ENCODE measurements around the gene SFMBT2. TPM values are rescaled to one million over a fixed set of nuclear protein-coding genes. Genes with fewer than 3 reads are reported as not detected.

The SFMBT2 gene
- total and polyA plus RNA-seq, 8 donors, result 4.1 to 12.6 (median 5.2) TPM

DNA sequence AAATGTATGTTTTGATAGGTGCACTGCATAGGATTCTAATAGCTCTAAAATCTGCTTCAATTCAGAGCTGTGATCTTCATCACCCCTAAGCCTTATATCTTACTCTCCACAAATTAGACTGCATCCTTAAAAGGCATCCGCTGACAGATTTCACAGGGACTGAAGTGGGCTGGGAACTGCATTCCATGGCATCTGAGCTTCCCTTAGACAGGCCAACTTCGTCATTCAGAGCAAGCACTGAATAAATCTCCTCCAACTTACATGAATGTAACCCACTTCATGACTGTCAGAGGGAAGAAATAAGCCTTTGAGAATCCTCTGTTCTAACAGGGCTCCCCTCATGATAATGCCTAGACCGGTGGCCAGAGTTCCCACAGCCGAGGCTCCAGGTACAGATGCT is 71.3 kb downstream of the SFMBT2 start:
- no peaks in the 10 kb centered on the region for H3K27me3 ChIP-seq
- DNase-seq (no peak), ATAC-seq (no peak)
- no peaks in the 10 kb centered on the region for H3K36me3 ChIP-seq
- no peaks in the 10 kb centered on the region for H3K9me3 ChIP-seq
- TF ChIP-seq, protein P1, sequence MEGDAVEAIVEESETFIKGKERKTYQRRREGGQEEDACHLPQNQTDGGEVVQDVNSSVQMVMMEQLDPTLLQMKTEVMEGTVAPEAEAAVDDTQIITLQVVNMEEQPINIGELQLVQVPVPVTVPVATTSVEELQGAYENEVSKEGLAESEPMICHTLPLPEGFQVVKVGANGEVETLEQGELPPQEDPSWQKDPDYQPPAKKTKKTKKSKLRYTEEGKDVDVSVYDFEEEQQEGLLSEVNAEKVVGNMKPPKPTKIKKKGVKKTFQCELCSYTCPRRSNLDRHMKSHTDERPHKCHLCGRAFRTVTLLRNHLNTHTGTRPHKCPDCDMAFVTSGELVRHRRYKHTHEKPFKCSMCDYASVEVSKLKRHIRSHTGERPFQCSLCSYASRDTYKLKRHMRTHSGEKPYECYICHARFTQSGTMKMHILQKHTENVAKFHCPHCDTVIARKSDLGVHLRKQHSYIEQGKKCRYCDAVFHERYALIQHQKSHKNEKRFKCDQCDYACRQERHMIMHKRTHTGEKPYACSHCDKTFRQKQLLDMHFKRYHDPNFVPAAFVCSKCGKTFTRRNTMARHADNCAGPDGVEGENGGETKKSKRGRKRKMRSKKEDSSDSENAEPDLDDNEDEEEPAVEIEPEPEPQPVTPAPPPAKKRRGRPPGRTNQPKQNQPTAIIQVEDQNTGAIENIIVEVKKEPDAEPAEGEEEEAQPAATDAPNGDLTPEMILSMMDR (IDR thresholded peaks at IDR 0.05), result no peak
- H3K27ac ChIP-seq, result no peak overlapping the region
- no peak overlapping the region for H3K4me3 ChIP-seq
- intact Hi-C loops (cut with DNase I), result no loop called here
- H3K4me1 ChIP-seq, result peaks cover 0 to 5% of the 10 kb centered on the region in 2 donors

DNA sequence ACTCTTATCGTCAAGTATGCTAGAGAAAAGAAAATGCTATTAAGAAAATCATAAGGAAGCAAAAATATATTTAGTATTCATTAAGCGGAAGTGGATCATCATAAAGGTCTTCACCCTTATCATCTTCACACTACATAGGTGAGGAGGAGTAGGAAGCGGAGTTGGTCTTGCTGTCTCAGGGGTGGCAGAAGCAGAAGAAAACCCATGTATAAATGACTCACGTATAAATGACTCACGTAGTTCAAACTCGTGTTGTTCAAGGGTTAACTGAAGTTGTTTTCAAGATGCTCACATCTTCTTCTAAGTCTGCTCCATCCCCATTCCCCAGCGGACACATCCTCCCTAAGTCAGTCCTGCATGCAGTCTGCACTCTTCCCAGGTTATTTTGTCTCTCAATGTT is 72.4 kb downstream of the SFMBT2 start:
- no peak overlapping the region for H3K4me3 ChIP-seq
- H3K27ac ChIP-seq, result no peak overlapping the region
- H3K36me3 ChIP-seq, result no peaks in the 10 kb centered on the region
- ATAC-seq (no peak), DNase-seq (no peak)
- H3K4me1 ChIP-seq, result peaks cover 0 to 5% of the 10 kb centered on the region in 2 donors
- no peaks in the 10 kb centered on the region for H3K9me3 ChIP-seq
- H3K27me3 ChIP-seq, result no peaks in the 10 kb centered on the region
- intact Hi-C loops (cut with DNase I), result no loop called here
- TF ChIP-seq, protein P1 (IDR thresholded peaks at IDR 0.05), result no peak

DNA sequence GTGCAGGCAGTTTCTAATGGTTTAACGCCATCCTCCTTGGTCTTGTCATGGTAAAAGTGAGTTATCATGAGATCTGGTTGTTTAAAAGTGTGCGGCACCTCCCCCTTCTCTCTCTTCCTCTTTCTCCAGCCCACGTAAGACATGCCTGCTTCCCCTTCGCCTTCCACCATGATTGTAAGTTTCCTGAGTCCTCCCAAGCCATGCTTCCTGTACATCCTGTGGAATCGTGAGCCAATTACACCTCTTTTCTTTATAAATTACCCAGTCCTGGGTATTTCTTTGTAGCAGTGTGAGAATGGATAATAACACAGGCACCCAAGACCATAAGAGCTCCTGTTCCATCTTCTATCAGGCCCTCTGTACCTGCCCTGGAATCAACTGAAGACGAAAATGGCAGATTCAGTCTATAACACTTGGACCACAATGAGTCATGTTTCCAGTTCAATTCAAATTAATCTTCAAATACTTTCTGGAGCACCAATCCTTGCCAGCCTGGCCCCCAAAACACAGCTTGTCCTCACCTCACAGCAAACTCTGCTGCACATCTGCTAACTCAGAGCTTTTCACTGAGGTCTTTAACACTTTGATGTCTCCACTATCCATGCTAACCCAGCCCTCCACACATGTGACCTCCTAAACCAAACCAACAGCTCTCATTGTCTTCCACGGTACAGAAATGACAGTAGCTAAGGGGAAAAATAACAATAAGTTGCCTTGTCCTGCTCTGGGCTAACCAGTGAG is 73.2 kb downstream of the SFMBT2 start:
- no peak for DNase-seq
- Histone ChIP-seq H3K4me3 (no peak overlapping the region), H3K27me3 (no peaks in the 10 kb centered on the region), H3K27ac (no peak overlapping the region), H3K9me3 (no peaks in the 10 kb centered on the region), H3K36me3 (no peaks in the 10 kb centered on the region), H3K4me1 (peaks cover 0 to 5% of the 10 kb centered on the region in 2 donors)
- TF ChIP-seq, protein P1 (IDR thresholded peaks at IDR 0.05), result no peak
- no peak for ATAC-seq
- intact Hi-C loops (cut with DNase I), result no loop called here

DNA sequence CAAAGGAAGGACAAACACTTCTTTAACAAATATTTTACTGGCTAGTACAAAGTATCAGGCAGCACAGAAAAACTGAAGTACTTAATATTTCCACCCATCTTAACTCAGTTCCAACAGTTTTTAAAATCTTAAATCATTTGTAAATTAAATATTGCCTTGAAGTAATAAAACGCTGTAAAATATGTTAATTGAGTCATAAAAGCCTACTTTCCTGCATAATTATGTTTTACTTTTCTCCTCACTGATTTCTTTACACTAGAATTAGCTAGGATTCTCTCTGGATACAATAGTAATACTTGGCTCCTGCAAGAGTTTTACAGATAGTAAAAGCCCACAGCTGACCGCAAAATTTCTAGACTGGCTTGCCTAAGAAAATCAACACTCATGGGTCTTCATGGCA is 74.9 kb downstream of the SFMBT2 start:
- DNase-seq (no peak), ATAC-seq (no peak)
- Histone ChIP-seq H3K9me3 (no peaks in the 10 kb centered on the region), H3K36me3 (no peaks in the 10 kb centered on the region), H3K27me3 (no peaks in the 10 kb centered on the region), H3K4me1 (peaks cover 0 to 5% of the 10 kb centered on the region in 2 donors), H3K4me3 (no peak overlapping the region), H3K27ac (no peak overlapping the region)
- TF ChIP-seq, protein P1 (IDR thresholded peaks at IDR 0.05), result no peak
- intact Hi-C loops (cut with DNase I), result no loop called here

DNA sequence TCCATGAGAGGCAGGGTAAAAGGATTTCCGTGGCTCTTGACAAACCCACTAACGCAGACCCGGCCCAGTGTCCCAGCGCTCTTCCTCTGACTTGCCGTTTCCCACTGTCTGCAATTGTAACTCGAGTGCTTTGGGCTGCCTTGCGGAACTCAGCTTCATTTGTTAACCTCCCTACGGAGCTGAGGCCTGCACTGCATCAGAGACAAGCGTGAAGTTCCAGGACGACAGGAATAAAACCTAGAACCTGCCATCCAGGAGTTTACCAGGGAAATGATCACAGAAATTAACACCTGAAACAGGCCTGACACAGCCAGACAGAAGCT is 76.2 kb downstream of the SFMBT2 start:
- DNase-seq, result no peak
- H3K27me3 ChIP-seq, result no peaks in the 10 kb centered on the region
- no peak overlapping the region for H3K4me3 ChIP-seq
- H3K9me3 ChIP-seq, result no peaks in the 10 kb centered on the region
- ATAC-seq, result no peak
- H3K4me1 ChIP-seq, result peaks cover 0 to 5% of the 10 kb centered on the region in 2 donors
- intact Hi-C loops (cut with DNase I), result no loop called here
- H3K36me3 ChIP-seq, result no peaks in the 10 kb centered on the region
- H3K27ac ChIP-seq, result no peak overlapping the region
- TF ChIP-seq, protein P1 (IDR thresholded peaks at IDR 0.05), result no peak

All from left lung (tissue), 10 donors.